ENCODE results near the gene CELA3A.

DNA sequence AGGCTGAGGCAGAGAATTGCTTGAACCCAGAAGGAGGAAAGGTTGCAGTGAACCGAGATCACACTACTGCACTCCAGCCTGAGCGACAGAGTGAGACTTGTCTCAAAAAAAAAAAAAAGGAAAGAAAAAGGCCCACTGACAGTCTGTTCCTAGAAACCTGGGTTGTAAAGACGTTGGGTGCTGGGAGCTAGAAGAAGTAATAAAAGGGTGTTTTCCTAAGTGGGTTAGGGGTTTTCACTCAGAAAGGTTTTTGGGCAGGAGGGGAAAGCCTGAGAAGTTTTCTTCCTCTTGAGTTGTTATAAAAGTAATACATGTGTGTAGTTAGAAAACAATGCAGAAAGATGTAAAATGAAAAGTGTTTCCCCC, 25.4 kb downstream of the CELA3A start:
- no peak for TF ChIP-seq POLR2A (IDR thresholded peaks at IDR 0.05)
- TF ChIP-seq, protein P1, sequence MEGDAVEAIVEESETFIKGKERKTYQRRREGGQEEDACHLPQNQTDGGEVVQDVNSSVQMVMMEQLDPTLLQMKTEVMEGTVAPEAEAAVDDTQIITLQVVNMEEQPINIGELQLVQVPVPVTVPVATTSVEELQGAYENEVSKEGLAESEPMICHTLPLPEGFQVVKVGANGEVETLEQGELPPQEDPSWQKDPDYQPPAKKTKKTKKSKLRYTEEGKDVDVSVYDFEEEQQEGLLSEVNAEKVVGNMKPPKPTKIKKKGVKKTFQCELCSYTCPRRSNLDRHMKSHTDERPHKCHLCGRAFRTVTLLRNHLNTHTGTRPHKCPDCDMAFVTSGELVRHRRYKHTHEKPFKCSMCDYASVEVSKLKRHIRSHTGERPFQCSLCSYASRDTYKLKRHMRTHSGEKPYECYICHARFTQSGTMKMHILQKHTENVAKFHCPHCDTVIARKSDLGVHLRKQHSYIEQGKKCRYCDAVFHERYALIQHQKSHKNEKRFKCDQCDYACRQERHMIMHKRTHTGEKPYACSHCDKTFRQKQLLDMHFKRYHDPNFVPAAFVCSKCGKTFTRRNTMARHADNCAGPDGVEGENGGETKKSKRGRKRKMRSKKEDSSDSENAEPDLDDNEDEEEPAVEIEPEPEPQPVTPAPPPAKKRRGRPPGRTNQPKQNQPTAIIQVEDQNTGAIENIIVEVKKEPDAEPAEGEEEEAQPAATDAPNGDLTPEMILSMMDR (IDR thresholded peaks at IDR 0.05) = no peak
